Esophagus squamous epithelium (tissue), 5 donors: ENCODE measurements around the gene ANTKMT. TPM values are rescaled to one million over a fixed set of nuclear protein-coding genes. Genes with fewer than 3 reads are reported as not detected.

ENCODE experiments used
- DNase-seq: peaks from one replicate; lab custom pipeline; 2025; lab: John Stamatoyannopoulos, UW
- H3K27ac ChIP-seq, 4 donors: fragments of 200-600 bp; sonication (generic); one replicate each; pipeline ENCODE4 v1.5.1; 2016 to 2019; ENCODE audit warnings: mild to moderate bottlenecking in 1 of 4
- H3K27me3 ChIP-seq, 4 donors: fragments of 200-600 bp; sonication (generic); 1 replicate in 3 of 4; 2 replicates in 1 of 4; pipeline versions ENCODE4 v1.5.1 to v1.6.0; 2017 to 2021; ENCODE audit warnings: antibody characterized with exemption in 1 of 4
- H3K36me3 ChIP-seq, 3 donors: fragments of 200-600 bp; sonication (generic); one replicate each; pipeline ENCODE4 v1.5.1; 2016 to 2019
- H3K4me1 ChIP-seq, 3 donors: fragments of 200-600 bp; sonication (generic); one replicate each; pipeline ENCODE4 v1.5.1; 2017 to 2019
- H3K4me3 ChIP-seq, 4 donors: fragments of 200-600 bp; sonication (generic); 1 replicate in 3 of 4; 2 replicates in 1 of 4; pipeline ENCODE4 v1.5.1; 2016 to 2019; ENCODE audit warnings: mild to moderate bottlenecking in 2 of 4, moderate library complexity in 1 of 4
- H3K9me3 ChIP-seq, 3 donors: fragments of 200-600 bp; sonication (generic); one replicate each; pipeline ENCODE4 v1.5.1; 2016 to 2019
- CTCF ChIP-seq, 6 experiments: fragments of 450-650 bp in 4 of 6; fragments of 200-600 bp in 2 of 6; sonication (generic) in 2 of 6; IDR thresholded peaks; one replicate each; pipeline ENCODE4 v1.5.1; 2016 to 2019; ENCODE audit warnings: antibody characterized with exemption in 6 of 6, mild to moderate bottlenecking in 4 of 6, moderate library complexity in 4 of 6
- POLR2A ChIP-seq, 4 donors: fragments of 450-650 bp; IDR thresholded peaks; one replicate each; pipeline ENCODE4 v1.6.1; 2017; ENCODE audit warnings: antibody characterized with exemption in 4 of 4, mild to moderate bottlenecking in 4 of 4, moderate library complexity in 3 of 4
- WGBS, 2 donors: methylation state at CpG; one replicate each; pipeline ENCODE4 v1.1.5; 2018; 5-methylcytosine and 5-hydroxymethylcytosine counted together
- intact Hi-C: fragments of 100-400 bp; cut with DNase I; formaldehyde crosslinking; loops from one replicate; pipeline ENCODE4 v1.15.0; 2022
- total RNA-seq, 4 donors: library from RNA; depleted of rRNA; stranded (reverse); fragments of >200 nt; gene quantifications; one replicate each; pipeline ENCODE4 v1.1.0, GENCODE V29; 2016
- donor health status: DM: yes; HTN: yes; CAD: no.

ANTKMT gene
- total RNA-seq, 4 donors from 2014 or later = 11.6 to 29.1 (median 24.2) TPM

GRCh38 chr16:734208-734980, 13.4 kb downstream of the ANTKMT start:
- H3K4me1 ChIP-seq = peaks cover 0 to 12% (median 3%) of the 10 kb centered on the region in 3 donors
- no peak overlapping the region for H3K4me3 ChIP-seq
- peaks cover 35 to 93% (median 42%) of the 10 kb centered on the region in 3 donors for H3K36me3 ChIP-seq
- no peak for DNase-seq
- TF ChIP-seq POLR2A (IDR thresholded peaks at IDR 0.05) (no peak), CTCF (IDR thresholded peaks at IDR 0.05) (no peak)
- H3K27me3 ChIP-seq = peaks cover 0 to 1% (median 0%) of the 10 kb centered on the region in 4 donors
- 84 to 89% methylated on average over 21 to 27 of the region's 49 CpGs for WGBS, 2 donors
- intact Hi-C loops = no loop called here
- H3K27ac ChIP-seq = no peak overlapping the region
- H3K9me3 ChIP-seq = no peaks in the 10 kb centered on the region

- no peak for TF ChIP-seq CTCF (IDR thresholded peaks at IDR 0.05)
- no peak for TF ChIP-seq POLR2A (IDR thresholded peaks at IDR 0.05)
- DNase-seq = no peak
- 89 to 93% methylated on average over 11 to 13 of the region's 25 CpGs for WGBS, 2 donors
- Histone ChIP-seq H3K36me3 (peaks cover 35 to 92% (median 42%) of the 10 kb centered on the region in 3 donors), H3K4me3 (no peak overlapping the region), H3K9me3 (no peaks in the 10 kb centered on the region), H3K27ac (no peak overlapping the region), H3K27me3 (no peaks in the 10 kb centered on the region), H3K4me1 (peaks cover 8 to 20% (median 10%) of the 10 kb centered on the region in 3 donors)
- intact Hi-C loops = no loop called here
Measured at GRCh38 chr16:734981-735881, 14.3 kb downstream of the ANTKMT start.

- Histone ChIP-seq H3K36me3 (peaks cover 35 to 84% (median 35%) of the 10 kb centered on the region in 3 donors), H3K27ac (no peak overlapping the region), H3K9me3 (no peaks in the 10 kb centered on the region), H3K27me3 (no peaks in the 10 kb centered on the region), H3K4me1 (peaks cover 11 to 25% (median 11%) of the 10 kb centered on the region in 3 donors), H3K4me3 (no peak overlapping the region)
- intact Hi-C loops = no loop called here
- WGBS, 2 donors = 89 to 90% methylated on average over 10 to 13 of the region's 13 CpGs
- TF ChIP-seq CTCF (IDR thresholded peaks at IDR 0.05) = no peak
- no peak for TF ChIP-seq POLR2A (IDR thresholded peaks at IDR 0.05)
- DNase-seq = no peak
Measured at GRCh38 chr16:735982-736453, 15.1 kb downstream of the ANTKMT start.

- Histone ChIP-seq H3K27ac (no peak overlapping the region), H3K4me3 (no peak overlapping the region), H3K9me3 (no peaks in the 10 kb centered on the region), H3K4me1 (peaks cover 11 to 33% (median 15%) of the 10 kb centered on the region in 3 donors), H3K36me3 (peaks cover 35 to 74% (median 35%) of the 10 kb centered on the region in 3 donors), H3K27me3 (no peaks in the 10 kb centered on the region)
- WGBS, 2 donors = 94% methylated on average over 14 to 22 of the region's 29 CpGs
- DNase-seq = no peak
- intact Hi-C loops = no loop called here
- no peak for TF ChIP-seq CTCF (IDR thresholded peaks at IDR 0.05)
- no peak for TF ChIP-seq POLR2A (IDR thresholded peaks at IDR 0.05)
Measured at GRCh38 chr16:736936-737481, 16.1 kb downstream of the ANTKMT start.
